Measurements from ENCODE around the gene PRDM15.

DNA sequence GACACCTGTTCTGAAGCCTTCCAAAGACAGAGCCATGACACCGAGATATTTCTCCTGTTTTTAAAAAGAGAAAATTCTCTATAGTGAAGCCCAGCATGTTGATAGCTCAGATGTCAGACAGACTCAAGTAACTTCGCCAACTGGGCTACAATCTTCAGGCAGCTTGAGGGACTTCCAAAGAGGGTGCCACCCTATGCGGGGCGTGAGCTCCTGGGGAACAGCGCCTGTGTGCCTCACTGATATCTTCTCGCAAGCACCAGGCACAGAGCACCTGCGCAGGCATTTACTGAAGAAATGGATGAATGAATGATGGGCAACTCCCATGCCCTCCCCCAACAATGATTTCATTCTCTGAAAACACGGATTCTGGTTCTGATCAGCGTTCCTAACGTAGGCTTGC lies 129.9 kb downstream of the PRDM15 start:
- TF ChIP-seq CTCF (IDR thresholded peaks at IDR 0.05; ENCODE audit: low read depth, low read length) (no peak), EZH2phosphoT487 (IDR thresholded peaks at IDR 0.05; ENCODE audit: low read depth) (no peak)

Measured in OCI-LY3 (cell line).